ENCODE data around the gene ZXDC.

ZXDC gene

GRCh38 chr3:126402178-126402577, 73.5 kb downstream of the ZXDC start:
- Histone ChIP-seq H3K9ac (ENCODE audit: low read length) (no peak overlapping the region), H3K4me1 (ENCODE audit: insufficient read depth, low read length) (peaks cover 6% of the 10 kb centered on the region), H3K27me3 (ENCODE audit: control insufficient read depth in 1 of 2, insufficient read depth in 2 of 2, low read length in 2 of 2) (no peaks in the 10 kb centered on the region), H3K27ac (ENCODE audit: low read depth, low read length) (no peak overlapping the region), H3K9me3 (ENCODE audit: low read length) (no peaks in the 10 kb centered on the region), H3K36me3 (ENCODE audit: insufficient read depth, low read length) (no peaks in the 10 kb centered on the region), H3K4me3 (ENCODE audit: low read depth in 1 of 2, low read length in 2 of 2) (no peak overlapping the region)

- Histone ChIP-seq H3K4me3 (ENCODE audit: low read depth in 1 of 2, low read length in 2 of 2) (no peak overlapping the region), H3K27me3 (ENCODE audit: control insufficient read depth in 1 of 2, insufficient read depth in 2 of 2, low read length in 2 of 2) (no peaks in the 10 kb centered on the region), H3K9me3 (ENCODE audit: low read length) (no peaks in the 10 kb centered on the region), H3K36me3 (ENCODE audit: insufficient read depth, low read length) (no peaks in the 10 kb centered on the region), H3K4me1 (ENCODE audit: insufficient read depth, low read length) (peaks cover 6% of the 10 kb centered on the region), H3K9ac (ENCODE audit: low read length) (no peak overlapping the region), H3K27ac (ENCODE audit: low read depth, low read length) (no peak overlapping the region)
Observed at GRCh38 chr3:126401611-126402160, 74.0 kb downstream of the ZXDC start.

GRCh38 chr3:126399756-126400155, 75.9 kb downstream of the ZXDC start:
- H3K36me3 ChIP-seq (ENCODE audit: insufficient read depth, low read length), result no peaks in the 10 kb centered on the region
- H3K4me1 ChIP-seq (ENCODE audit: insufficient read depth, low read length), result peaks cover 11% of the 10 kb centered on the region
- H3K9ac ChIP-seq (ENCODE audit: low read length), result no peak overlapping the region
- no peak overlapping the region for H3K4me3 ChIP-seq (ENCODE audit: low read depth in 1 of 2, low read length in 2 of 2)
- H3K27ac ChIP-seq (ENCODE audit: low read depth, low read length), result no peak overlapping the region
- H3K9me3 ChIP-seq (ENCODE audit: low read length), result no peaks in the 10 kb centered on the region
- peaks cover 0 to 9% of the 10 kb centered on the region in 2 donors for H3K27me3 ChIP-seq (ENCODE audit: control insufficient read depth in 1 of 2, insufficient read depth in 2 of 2, low read length in 2 of 2)

- Histone ChIP-seq H3K36me3 (ENCODE audit: insufficient read depth, low read length) (no peaks in the 10 kb centered on the region), H3K9ac (ENCODE audit: low read length) (no peak overlapping the region), H3K4me3 (ENCODE audit: low read depth in 1 of 2, low read length in 2 of 2) (no peak overlapping the region), H3K4me1 (ENCODE audit: insufficient read depth, low read length) (peaks cover 15% of the 10 kb centered on the region), H3K27me3 (ENCODE audit: control insufficient read depth in 1 of 2, insufficient read depth in 2 of 2, low read length in 2 of 2) (peaks cover 0 to 9% of the 10 kb centered on the region in 2 donors), H3K9me3 (ENCODE audit: low read length) (no peaks in the 10 kb centered on the region), H3K27ac (ENCODE audit: low read depth, low read length) (no peak overlapping the region)
Observed at GRCh38 chr3:126399351-126399735, 76.3 kb downstream of the ZXDC start.

GRCh38 chr3:126398423-126399350, 77.0 kb downstream of the ZXDC start:
- peaks cover 17% of the 10 kb centered on the region for H3K4me1 ChIP-seq (ENCODE audit: insufficient read depth, low read length)
- H3K9ac ChIP-seq (ENCODE audit: low read length), result no peak overlapping the region
- H3K36me3 ChIP-seq (ENCODE audit: insufficient read depth, low read length), result no peaks in the 10 kb centered on the region
- no peak overlapping the region for H3K27ac ChIP-seq (ENCODE audit: low read depth, low read length)
- H3K9me3 ChIP-seq (ENCODE audit: low read length), result no peaks in the 10 kb centered on the region
- H3K27me3 ChIP-seq (ENCODE audit: control insufficient read depth in 1 of 2, insufficient read depth in 2 of 2, low read length in 2 of 2), result peaks cover 0 to 9% of the 10 kb centered on the region in 2 donors
- H3K4me3 ChIP-seq (ENCODE audit: low read depth in 1 of 2, low read length in 2 of 2), result no peak overlapping the region

GRCh38 chr3:126397610-126398422, 77.9 kb downstream of the ZXDC start:
- H3K27ac ChIP-seq (ENCODE audit: low read depth, low read length), result no peak overlapping the region
- no peak overlapping the region for H3K9ac ChIP-seq (ENCODE audit: low read length)
- no peaks in the 10 kb centered on the region for H3K36me3 ChIP-seq (ENCODE audit: insufficient read depth, low read length)
- no peak overlapping the region for H3K4me3 ChIP-seq (ENCODE audit: low read depth in 1 of 2, low read length in 2 of 2)
- peaks cover 0 to 9% of the 10 kb centered on the region in 2 donors for H3K27me3 ChIP-seq (ENCODE audit: control insufficient read depth in 1 of 2, insufficient read depth in 2 of 2, low read length in 2 of 2)
- H3K9me3 ChIP-seq (ENCODE audit: low read length), result no peaks in the 10 kb centered on the region
- H3K4me1 ChIP-seq (ENCODE audit: insufficient read depth, low read length), result peaks cover 17% of the 10 kb centered on the region

- Histone ChIP-seq H3K9me3 (ENCODE audit: low read length) (no peaks in the 10 kb centered on the region), H3K4me3 (ENCODE audit: low read depth in 1 of 2, low read length in 2 of 2) (no peak overlapping the region), H3K4me1 (ENCODE audit: insufficient read depth, low read length) (peaks cover 17% of the 10 kb centered on the region), H3K27me3 (ENCODE audit: control insufficient read depth in 1 of 2, insufficient read depth in 2 of 2, low read length in 2 of 2) (peaks cover 0 to 9% of the 10 kb centered on the region in 2 donors), H3K9ac (ENCODE audit: low read length) (no peak overlapping the region), H3K36me3 (ENCODE audit: insufficient read depth, low read length) (no peaks in the 10 kb centered on the region), H3K27ac (ENCODE audit: low read depth, low read length) (no peak overlapping the region)
Observed at GRCh38 chr3:126396536-126396935, 79.2 kb downstream of the ZXDC start.

GRCh38 chr3:126395846-126396513, 79.7 kb downstream of the ZXDC start:
- Histone ChIP-seq H3K4me3 (ENCODE audit: low read depth in 1 of 2, low read length in 2 of 2) (no peak overlapping the region), H3K9ac (ENCODE audit: low read length) (no peak overlapping the region), H3K27me3 (ENCODE audit: control insufficient read depth in 1 of 2, insufficient read depth in 2 of 2, low read length in 2 of 2) (peaks cover 0 to 9% of the 10 kb centered on the region in 2 donors)

GRCh38 chr3:126394977-126395321, 80.7 kb downstream of the ZXDC start:
- peaks cover 0 to 9% of the 10 kb centered on the region in 2 donors for H3K27me3 ChIP-seq (ENCODE audit: control insufficient read depth in 1 of 2, insufficient read depth in 2 of 2, low read length in 2 of 2)
- no peaks in the 10 kb centered on the region for H3K36me3 ChIP-seq (ENCODE audit: insufficient read depth, low read length)
- no peaks in the 10 kb centered on the region for H3K9me3 ChIP-seq (ENCODE audit: low read length)
- no peak overlapping the region for H3K27ac ChIP-seq (ENCODE audit: low read depth, low read length)
- H3K9ac ChIP-seq (ENCODE audit: low read length), result no peak overlapping the region
- peak overlapping the region; percentile 19 to 20 for H3K4me3 ChIP-seq (ENCODE audit: low read depth in 1 of 2, low read length in 2 of 2)
- H3K4me1 ChIP-seq (ENCODE audit: insufficient read depth, low read length), result peaks cover 17% of the 10 kb centered on the region

More at GRCh38 chr3:126395846-126396513, 79.7 kb downstream of the ZXDC start:
- no peaks in the 10 kb centered on the region for H3K36me3 ChIP-seq (ENCODE audit: insufficient read depth, low read length)
- H3K27ac ChIP-seq (ENCODE audit: low read depth, low read length), result no peak overlapping the region
- H3K4me1 ChIP-seq (ENCODE audit: insufficient read depth, low read length), result peaks cover 17% of the 10 kb centered on the region
- H3K9me3 ChIP-seq (ENCODE audit: low read length), result no peaks in the 10 kb centered on the region

GRCh38 chr3:126394179-126394976, 81.3 kb downstream of the ZXDC start, which contains the start of gene CFAP100:
CFAP100 (plus strand) TSS chr3:126394909; CDS start chr3:126396001, 1,092 bp downstream.
- Histone ChIP-seq H3K9me3 (ENCODE audit: low read length) (no peaks in the 10 kb centered on the region), H3K4me3 (ENCODE audit: low read depth in 1 of 2, low read length in 2 of 2) (peak within 1 kb of the TSS; percentile 19 to 20), H3K36me3 (ENCODE audit: insufficient read depth, low read length) (no peaks in the 10 kb centered on the region), H3K27ac (ENCODE audit: low read depth, low read length) (no peak within 1 kb of the TSS), H3K9ac (ENCODE audit: low read length) (no peak within 1 kb of the TSS), H3K27me3 (ENCODE audit: control insufficient read depth in 1 of 2, insufficient read depth in 2 of 2, low read length in 2 of 2) (peaks cover 0 to 9% of the 10 kb centered on the region in 2 donors), H3K4me1 (ENCODE audit: insufficient read depth, low read length) (peaks cover 17% of the 10 kb centered on the region)
